SKM-1 (cell line): ENCODE results near the gene KLHL3.
"Not testable (repeated sequence)": the region's sequence is repeated elsewhere in the genome, so short reads cannot be mapped to it uniquely, and the experiment has no call there.

Experiments
- DNase-seq: peaks from one replicate; lab custom pipeline; 2025; ENCODE audit not compliant: unreplicated experiment; lab: John Stamatoyannopoulos, UW

Gene KLHL3, protein sequence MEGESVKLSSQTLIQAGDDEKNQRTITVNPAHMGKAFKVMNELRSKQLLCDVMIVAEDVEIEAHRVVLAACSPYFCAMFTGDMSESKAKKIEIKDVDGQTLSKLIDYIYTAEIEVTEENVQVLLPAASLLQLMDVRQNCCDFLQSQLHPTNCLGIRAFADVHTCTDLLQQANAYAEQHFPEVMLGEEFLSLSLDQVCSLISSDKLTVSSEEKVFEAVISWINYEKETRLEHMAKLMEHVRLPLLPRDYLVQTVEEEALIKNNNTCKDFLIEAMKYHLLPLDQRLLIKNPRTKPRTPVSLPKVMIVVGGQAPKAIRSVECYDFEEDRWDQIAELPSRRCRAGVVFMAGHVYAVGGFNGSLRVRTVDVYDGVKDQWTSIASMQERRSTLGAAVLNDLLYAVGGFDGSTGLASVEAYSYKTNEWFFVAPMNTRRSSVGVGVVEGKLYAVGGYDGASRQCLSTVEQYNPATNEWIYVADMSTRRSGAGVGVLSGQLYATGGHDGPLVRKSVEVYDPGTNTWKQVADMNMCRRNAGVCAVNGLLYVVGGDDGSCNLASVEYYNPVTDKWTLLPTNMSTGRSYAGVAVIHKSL

DNA sequence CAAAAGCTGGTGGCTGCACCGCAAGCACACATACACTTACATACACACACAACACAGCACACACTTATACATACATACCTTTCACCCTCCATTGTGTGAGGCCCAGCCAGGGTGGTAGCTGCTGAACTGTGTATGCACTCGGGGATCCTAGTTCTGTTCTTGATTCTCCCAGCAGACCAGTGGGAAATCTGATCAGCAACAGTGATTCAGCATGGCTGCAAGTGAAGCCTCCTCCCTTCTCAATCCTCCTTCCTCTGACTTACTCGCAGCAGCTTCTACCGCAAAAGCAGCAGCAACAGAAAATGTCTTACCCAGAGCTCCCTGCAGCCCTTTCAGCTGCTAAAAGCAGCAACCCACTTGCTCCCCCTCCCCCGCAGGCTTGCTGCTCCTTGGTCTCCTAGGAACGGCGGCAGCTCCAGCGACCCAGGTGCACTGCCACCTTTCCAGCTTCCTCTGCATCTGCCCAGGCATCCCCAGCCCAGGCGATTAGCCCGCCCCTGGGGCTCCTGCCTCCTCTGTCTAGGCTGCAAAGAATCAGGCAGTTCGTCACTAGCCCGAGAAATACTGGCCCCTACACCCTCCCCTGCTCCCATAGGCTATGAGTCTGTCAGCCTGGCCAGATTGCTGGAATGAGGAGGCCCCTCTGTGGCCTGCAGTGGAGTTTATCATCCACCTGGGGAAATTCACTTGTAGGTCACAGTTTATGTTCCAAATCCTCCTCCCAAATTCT lies at the start of gene KLHL3:
Gene KLHL3 (minus strand): TSS at position 535 of the 730 bp plus-strand sequence. CDS start 443 bp downstream, at position 92.
- DNase-seq: no peak

DNA sequence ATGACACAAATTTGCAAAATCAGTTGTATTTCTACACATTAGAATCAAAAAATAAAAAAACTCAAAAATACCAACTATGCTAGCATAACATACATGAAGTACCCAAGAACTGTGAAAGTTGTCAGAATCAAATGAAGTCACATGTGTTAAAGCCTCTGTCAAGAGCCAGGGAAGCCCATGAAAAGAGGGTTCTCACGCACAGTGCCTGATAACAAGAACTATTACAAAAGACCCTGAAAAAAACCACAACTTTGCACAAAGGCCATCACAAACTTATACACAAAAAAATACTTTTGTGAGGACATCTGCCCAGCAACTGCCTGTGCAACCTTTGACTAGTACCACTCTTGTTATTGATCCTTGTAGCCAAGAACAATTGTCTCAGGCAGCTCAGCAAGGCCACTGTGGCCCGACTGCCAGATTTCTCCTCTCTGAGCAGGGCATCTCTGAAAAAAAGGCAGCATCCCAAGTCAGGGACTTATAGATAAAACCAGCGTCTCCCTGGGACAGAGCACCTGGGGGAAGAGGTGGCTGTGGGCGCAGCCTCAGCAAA lies 47.2 kb upstream of the KLHL3 start:
- DNase-seq: no peak

DNA sequence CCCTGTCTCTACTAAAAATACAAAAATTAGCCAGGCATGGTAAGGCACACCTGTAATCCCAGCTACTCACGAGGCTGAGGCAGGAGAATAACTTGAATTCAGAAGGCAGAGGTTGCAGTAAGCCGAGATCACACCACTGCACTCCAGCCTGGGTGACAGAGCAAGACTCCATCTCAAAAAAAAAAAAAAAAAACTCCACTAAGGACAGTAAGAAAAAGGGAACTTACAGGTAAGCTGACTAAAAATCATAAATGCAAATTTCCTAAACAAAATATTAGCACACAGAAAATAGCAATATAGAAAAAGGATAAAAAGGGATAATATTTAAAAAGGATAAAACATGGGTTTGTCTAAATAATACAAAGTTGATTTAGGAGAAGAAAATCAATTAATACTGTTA lies 46.2 kb upstream of the KLHL3 start:
- no peak for DNase-seq

DNA sequence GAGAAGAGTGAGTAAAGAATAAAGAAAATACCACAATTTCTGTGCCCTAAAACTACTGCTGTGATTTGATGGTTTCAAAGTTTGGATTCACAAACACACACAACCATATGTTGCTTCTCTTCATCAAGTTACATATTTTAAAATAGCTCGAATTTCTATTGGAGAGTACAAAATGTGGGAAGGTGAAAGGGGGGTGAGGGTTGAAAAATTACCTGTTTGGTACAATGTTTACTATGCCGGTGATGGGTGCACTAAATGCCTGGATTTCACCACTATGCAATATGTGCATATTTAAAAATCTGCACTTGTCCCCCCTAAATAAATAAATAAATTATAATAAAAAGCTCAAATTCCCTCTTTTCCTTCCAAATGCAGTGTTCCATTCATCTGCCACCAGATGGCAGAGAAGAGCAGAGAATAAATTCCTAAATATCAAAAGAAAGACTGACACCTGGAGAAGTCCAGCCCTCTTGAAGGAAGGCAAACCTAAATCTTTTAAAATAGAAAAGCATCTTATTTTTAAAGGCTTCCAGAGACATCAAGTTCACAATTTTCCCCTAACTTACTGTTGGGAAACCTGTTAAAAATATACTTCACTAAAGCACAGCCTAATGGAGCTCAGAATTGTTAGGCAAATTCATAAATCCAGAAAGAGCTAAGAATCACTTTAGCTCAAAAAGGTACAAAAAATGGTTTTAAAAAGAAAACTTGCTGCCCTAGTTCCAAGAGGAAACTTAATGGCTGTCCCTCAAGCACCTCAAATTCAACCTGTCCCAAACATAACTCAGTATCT lies 43.1 kb upstream of the KLHL3 start:
- DNase-seq: peak; percentile 2

DNA sequence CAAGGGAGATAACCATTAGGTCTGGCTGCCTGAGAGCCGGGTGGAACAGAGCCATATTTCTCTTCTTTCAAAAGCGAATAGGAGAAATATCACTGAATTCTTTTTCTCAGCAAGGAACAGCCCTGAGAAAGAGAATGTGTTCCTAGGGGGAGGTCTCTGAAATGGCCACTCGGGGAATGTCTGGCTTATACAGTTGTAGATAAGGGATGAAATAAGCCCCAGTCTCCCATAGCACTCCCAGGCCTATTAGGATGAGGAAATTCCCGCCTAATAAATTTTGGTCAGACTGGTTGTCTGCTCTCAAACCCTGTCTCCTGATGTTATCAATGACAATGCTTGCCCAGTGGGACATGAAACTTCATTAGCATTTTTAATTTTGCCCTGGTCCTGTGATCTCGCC lies 32.0 kb upstream of the KLHL3 start:
- DNase-seq: not testable (repeated sequence)

DNA sequence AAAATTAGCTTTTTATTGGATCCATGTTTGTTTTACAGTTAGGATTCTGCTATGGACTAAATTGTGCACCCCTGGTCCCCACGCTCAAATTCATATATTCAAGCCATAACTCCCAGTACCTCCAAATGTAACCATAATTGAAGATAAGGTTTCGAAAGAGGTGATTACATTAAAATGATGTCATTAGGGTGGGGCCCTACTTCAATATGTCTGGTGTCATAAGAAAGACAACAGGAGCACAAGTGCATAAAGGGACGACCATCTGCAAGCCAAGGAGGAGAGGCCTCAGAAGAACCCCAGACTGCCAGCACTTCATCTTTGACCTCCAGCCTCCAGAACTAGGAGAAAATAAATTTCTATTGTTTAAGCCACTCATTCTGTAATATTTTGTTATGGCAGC lies 25.7 kb upstream of the KLHL3 start:
- DNase-seq: no peak

DNA sequence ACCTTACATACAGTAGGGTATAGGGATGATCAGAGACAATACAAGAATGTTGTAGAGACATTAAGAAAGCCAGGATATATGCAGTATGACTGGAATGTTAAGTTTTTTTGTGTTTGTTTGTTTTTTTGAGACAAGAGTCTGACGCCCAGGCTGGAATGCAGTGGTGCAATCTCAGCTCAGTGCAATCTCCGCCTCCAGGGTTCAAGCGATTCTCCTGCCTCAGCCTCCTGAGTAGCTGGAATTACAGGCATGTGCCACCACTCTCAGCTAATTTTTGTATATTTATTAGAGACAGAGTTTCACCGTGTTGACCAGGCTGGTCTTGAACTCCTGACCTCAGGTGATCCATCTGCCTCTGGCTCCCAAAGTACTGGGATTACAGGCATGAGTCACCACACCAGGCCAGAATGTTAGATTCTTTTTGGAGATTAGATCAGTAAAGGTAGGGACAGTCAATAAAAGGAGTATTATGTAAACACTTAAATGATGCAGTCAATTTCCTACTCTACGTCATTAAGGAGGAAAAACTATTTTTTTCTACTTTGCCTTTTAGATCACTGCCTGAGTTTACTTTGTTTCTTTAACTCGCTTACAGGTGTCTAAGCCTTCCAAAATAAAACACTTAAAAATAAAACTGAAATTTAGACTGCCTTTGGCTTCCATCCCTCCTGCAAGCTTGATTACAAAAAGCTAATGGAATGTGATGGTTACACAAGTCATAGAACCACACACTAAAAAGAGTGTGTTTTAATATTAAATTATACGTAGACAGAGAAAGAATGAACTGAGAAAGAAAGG lies 25.0 kb upstream of the KLHL3 start:
- DNase-seq: no peak

DNA sequence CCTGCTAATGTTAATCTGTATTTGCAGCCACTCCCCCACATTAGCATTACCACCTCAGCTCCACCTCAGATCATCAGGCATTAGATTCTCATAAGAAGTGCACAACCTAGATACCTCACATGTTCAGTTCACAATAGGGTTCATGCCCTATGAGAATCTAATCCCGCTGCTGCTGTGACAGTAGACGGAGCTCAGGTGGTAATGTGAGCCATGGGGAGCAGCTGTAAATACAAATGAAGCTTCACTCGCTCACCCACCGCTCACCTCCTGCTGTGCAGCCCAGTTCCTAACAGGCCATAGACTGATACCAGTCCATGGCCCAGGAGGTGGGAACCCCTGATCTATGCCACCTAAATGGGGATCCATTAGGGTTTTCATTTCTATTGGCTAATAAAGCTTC lies 24.4 kb upstream of the KLHL3 start:
- DNase-seq: no peak

DNA sequence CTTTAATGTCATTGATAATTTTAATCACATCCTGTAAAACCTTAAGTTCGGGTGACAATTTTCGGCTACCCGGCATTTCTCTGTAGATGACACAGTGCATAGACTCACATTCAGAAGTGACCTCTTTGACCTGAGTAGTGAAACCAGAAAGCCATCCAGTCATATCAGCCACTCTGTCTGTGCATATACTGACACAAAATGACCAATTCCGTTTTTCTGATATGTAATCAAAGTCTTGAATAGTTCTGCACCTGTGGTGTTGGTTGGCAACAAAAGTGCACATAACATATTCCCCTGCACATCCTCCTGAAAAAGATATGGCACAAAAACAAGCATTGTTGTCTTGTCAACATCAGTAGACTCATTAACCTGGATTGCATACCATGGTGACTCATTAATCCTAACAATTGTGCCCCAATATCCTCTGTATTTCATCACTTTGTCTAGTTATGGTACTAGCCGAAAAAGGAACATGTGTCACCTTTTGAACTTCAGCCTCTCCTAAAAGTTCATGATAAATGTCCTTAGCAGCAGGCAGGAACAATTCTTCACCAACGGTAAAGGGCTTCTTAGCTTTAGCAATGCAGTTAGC lies 22.9 kb upstream of the KLHL3 start:
- DNase-seq: no peak

DNA sequence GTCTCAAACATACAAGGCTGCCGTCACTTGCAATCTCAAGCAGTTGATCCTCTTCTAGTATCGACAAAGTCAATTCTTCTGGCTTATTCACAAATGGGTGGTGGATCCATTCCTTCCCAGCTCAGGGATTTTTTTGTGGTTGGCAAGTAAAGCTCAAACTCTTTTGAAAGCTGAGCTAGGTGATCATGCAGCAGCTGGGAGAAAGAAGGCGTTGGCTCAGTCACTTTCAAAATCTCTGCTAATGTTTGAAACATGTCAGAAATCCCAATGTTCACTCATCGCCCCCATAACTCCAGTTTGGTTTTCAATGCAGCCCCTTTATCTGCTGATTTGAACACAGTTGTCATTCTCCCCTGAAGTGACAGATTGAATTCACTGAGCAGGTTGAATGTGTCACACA lies 22.2 kb upstream of the KLHL3 start:
- DNase-seq: no peak

DNA sequence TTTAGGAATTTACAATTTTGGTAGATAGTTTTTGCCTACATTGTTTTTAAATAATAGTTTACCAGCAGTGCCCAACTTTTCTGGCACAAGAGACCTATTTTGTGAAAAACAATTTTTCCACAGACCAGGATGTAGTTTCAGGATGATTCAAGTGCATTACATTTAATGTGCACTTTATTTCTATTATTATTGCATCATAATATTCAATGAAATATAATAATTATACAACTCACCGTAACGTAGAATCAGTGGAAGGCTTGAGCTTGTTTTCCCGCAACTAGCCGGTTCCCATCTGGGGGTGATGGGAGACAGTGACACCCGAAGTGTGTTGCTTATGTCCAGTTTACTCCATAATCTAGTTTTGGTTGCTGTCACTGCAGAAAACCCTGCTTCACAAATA lies 21.7 kb upstream of the KLHL3 start:
- no peak for DNase-seq

DNA sequence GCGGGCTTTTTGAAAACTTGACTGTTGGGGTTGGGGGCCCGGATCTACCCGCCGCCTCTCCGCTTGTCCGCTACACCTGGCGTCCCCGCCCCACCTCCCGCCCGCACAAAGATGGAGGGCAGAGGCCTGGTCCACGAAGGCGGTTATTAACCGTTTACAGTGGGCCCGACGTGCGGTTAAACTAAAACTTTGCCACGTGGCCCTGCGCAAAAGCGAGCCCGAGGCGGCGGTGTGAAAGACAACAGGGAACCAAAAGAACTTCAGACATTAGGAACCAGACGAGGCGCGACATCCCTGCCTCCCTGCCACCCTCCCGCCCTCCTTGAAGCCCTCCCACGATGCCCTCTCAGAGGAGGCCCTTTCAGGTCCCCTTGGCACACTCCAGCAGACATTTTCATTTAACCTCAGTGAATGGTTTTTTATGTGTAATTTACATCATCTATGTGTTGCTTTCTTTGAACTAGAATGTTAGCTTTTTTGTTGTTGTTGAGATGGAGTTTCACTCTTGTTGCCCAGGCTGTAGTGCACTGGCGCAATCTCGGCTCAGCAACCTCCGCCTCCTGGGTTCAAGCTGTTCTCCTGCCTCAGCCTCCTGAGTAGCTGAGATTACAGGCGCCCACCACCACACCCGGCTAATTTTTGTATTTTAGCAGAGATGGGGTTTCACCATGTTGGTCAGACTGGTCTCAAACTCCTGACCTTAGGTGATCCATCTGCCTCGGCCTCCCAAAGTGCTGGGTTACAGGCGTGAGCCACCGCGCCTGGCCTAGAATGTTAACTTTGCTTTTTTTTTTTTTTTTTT lies 19.3 kb upstream of the KLHL3 start:
- DNase-seq: no peak

DNA sequence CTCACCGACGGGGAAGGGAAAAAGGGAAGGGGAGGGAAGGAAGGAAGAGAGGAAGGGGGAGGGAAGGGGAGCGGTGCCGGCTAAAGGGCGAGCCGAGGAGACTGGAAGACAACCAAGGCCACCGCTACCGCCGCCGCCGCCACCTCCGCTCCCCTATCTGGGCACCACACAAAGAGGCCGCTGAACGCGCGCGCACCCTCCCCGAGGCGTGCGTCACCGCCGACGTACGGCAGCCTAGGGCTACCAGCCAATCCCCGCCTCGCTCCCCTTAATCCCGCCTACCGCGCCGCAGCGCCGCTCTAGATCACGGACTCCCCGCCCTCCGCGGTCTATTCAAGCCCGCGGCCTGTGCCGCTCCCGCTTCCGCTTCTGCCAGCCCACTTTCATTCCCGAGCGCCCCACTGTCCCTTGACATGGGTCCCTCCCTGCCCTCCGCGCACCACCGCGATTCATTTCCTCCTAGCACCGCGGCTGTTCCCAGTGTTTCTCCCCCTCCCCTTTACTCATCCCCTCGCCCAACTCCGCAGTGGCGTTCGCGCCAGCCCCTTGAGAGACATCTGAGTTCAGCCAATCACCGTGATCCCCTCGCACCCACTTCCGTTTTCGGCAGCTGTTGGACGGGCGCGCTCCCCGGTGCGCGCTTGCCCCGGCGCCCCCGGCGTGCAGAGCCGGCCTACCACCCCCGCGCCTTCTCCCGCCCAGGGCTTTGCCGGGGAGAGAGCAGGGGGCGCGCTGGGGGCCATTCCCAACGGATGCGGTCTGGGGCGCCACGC lies 18.5 kb upstream of the KLHL3 start, which contains the start of gene HNRNPA0:
Gene HNRNPA0 (minus strand): TSS at position 176 of the 773 bp plus-strand sequence. CDS start 297 bp downstream, outside the sequence.
- DNase-seq: peak; percentile 96

DNA sequence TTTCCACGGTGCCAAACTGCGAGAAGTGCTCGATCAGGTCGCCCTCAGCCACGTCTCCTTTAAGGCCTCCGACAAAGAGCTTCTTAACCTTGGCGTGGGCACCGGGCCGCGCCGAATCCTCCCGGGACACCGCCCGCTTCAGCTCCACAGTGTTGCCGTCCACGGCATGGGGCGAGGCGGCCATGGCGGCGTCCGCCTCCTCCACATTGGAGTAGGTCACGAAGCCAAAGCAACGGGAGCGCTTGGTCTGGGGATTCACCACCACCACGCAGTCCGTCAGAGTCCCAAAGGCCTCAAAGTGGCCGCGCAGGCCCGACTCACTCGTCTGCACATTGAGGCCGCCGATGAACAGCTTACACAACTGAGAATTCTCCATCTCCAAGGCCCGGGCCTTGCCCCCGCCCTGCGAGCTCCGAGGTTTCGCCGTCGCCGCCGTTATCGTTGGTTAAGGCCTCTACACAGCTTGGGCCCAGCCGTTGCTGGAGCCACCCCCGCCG lies 17.9 kb upstream of the KLHL3 start:
- no peak for DNase-seq

DNA sequence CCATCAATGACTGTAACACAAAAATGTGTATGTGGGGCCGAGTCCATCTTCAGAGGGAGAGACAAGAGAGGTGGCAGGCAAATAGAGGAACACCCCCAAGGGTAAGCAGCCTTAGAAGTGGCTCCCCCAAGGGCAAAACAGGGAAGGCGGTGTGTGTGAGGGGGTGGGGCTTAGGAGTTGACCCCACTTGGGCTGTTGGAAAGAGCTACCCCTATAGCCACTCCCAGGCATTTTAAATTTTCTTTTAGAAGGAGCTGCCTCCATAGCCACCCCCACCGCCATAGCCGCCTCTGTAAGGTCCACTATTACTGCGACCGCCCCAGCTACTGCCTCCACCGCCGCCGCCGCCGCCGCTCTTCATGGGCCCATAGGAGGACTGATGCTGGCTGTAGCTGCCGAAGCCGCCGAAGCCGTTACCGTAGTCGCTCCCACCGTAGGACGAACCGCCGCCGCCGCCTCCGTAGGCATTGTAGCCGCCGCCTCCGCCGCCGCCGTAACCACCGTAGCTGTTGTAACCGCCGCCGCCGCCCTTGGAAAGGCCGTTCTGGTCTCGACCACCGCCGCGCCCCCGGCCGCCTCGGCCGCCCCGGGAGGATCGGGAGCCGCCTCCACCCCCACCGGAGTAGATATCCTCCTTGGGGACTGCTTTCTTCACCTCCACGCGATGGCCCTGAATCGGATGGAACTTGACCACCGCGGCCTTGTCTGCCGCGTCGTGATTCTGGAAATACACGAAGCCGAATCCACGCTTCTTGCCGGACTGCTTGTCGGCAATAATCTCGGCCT lies 17.2 kb upstream of the KLHL3 start:
- peak; percentile 36 for DNase-seq

DNA sequence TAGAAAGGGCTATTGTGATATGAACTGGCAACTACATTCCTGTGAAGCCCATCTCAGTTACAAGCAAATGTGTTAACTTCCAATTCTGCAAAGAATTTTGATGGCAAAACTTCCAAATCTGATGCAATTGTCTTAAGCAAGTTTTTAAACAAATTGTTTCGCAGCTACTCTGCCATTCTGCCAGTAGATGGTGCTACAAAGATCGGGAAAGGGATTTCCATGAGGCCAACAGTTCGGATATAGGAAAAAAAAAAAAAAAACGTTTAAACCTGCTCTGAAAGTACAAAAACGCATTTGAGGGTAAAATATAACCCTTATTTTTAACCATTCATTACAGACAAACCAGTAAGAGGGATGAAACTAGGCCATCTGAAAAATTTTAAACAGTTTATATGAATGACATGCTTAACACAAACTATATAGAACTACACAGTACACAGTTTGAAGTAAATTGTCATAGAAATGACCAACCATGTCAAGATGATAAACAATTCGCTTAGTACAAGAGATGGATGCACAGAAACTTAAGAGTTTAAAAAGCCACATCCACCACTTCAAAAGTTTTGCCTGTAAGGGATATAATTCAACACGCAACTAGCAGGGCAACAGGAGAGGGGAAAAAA lies 16.1 kb upstream of the KLHL3 start:
- DNase-seq: peak; percentile 17

DNA sequence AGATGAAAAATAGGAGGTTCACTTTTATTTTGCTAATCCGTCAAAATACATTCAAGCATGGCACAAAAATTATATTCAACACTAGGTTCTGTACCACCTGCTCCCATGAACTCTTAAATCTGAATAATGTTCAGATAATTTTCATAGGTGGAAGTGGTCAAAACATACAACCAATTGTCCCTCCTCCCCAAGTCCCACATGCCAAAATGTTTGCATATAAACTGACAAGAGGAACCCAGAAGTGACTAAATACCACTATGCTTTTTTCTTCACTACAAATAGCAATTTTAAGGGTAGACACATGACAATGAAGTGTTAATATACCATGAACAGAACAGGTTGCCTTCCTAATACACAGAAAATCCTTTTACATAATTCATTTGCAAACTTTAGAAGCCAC lies 14.5 kb upstream of the KLHL3 start:
- no peak for DNase-seq
